ENCODE measurements around the gene PHTF1.

- no peak for TF ChIP-seq STAT3 (IDR thresholded peaks at IDR 0.05; ENCODE audit: low read depth, low read length)
- no peak for TF ChIP-seq CBX5 (IDR thresholded peaks at IDR 0.05; ENCODE audit: low read depth)
- no peak for TF ChIP-seq POLR2A (IDR thresholded peaks at IDR 0.05; ENCODE audit: low read depth, low read length)
- no peak for TF ChIP-seq BHLHE40 (IDR thresholded peaks at IDR 0.05; ENCODE audit: borderline replicate concordance in 1 of 2, low read depth in 2 of 2, low read length in 1 of 2)
- no peak for TF ChIP-seq SIN3A (IDR thresholded peaks at IDR 0.05; ENCODE audit: low read depth, low read length)
- TF ChIP-seq NR2C2 (IDR thresholded peaks at IDR 0.05; ENCODE audit: borderline replicate concordance, control insufficient read depth, insufficient read length, low read depth), result no peak
- no peak for TF ChIP-seq RAD21 (IDR thresholded peaks at IDR 0.05; ENCODE audit: insufficient read depth, low read depth, low read length)
- no peak for TF ChIP-seq CHD1 (IDR thresholded peaks at IDR 0.05; ENCODE audit: low read depth, low read length)
- TF ChIP-seq, protein P1, sequence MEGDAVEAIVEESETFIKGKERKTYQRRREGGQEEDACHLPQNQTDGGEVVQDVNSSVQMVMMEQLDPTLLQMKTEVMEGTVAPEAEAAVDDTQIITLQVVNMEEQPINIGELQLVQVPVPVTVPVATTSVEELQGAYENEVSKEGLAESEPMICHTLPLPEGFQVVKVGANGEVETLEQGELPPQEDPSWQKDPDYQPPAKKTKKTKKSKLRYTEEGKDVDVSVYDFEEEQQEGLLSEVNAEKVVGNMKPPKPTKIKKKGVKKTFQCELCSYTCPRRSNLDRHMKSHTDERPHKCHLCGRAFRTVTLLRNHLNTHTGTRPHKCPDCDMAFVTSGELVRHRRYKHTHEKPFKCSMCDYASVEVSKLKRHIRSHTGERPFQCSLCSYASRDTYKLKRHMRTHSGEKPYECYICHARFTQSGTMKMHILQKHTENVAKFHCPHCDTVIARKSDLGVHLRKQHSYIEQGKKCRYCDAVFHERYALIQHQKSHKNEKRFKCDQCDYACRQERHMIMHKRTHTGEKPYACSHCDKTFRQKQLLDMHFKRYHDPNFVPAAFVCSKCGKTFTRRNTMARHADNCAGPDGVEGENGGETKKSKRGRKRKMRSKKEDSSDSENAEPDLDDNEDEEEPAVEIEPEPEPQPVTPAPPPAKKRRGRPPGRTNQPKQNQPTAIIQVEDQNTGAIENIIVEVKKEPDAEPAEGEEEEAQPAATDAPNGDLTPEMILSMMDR (IDR thresholded peaks at IDR 0.05 in 2 of 3, conservative IDR thresholded peaks at IDR 0.05 in 1 of 3; ENCODE audit: control insufficient read depth in 2 of 3, extremely low read depth in 1 of 3, insufficient read depth in 1 of 3, low read depth in 3 of 3, low read length in 3 of 3), result no peak
- TF ChIP-seq SRF (IDR thresholded peaks at IDR 0.05; ENCODE audit: low read depth in 2 of 2, low read length in 2 of 2), result no peak
- TF ChIP-seq NBN (IDR thresholded peaks at IDR 0.05), result no peak
- TF ChIP-seq NFIC (IDR thresholded peaks at IDR 0.05; ENCODE audit: low read depth, low read length), result no peak
- TF ChIP-seq, protein P2, sequence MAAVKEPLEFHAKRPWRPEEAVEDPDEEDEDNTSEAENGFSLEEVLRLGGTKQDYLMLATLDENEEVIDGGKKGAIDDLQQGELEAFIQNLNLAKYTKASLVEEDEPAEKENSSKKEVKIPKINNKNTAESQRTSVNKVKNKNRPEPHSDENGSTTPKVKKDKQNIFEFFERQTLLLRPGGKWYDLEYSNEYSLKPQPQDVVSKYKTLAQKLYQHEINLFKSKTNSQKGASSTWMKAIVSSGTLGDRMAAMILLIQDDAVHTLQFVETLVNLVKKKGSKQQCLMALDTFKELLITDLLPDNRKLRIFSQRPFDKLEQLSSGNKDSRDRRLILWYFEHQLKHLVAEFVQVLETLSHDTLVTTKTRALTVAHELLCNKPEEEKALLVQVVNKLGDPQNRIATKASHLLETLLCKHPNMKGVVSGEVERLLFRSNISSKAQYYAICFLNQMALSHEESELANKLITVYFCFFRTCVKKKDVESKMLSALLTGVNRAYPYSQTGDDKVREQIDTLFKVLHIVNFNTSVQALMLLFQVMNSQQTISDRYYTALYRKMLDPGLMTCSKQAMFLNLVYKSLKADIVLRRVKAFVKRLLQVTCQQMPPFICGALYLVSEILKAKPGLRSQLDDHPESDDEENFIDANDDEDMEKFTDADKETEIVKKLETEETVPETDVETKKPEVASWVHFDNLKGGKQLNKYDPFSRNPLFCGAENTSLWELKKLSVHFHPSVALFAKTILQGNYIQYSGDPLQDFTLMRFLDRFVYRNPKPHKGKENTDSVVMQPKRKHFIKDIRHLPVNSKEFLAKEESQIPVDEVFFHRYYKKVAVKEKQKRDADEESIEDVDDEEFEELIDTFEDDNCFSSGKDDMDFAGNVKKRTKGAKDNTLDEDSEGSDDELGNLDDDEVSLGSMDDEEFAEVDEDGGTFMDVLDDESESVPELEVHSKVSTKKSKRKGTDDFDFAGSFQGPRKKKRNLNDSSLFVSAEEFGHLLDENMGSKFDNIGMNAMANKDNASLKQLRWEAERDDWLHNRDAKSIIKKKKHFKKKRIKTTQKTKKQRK (IDR thresholded peaks at IDR 0.05; ENCODE audit: low read depth, low read length), result no peak
These were observed 68.1 kb downstream of the PHTF1 start for GRCh38 chr1:113691184-113691583.
